ENCODE measurements around the gene BMP8B. TPM values are rescaled to one million over a fixed set of nuclear protein-coding genes. Genes with fewer than 3 reads are reported as not detected.

BMP8B gene
- total and polyA plus RNA-seq, 2 of the 8 experiments (the other 6 are each of a cell fraction or from before 2014, with no cell fraction given), result 0.37 to 0.50 TPM

GRCh38 chr1:39829791-39830533 is 41.3 kb upstream of the BMP8B start (continued):
- TF ChIP-seq CHD7 (IDR thresholded peaks at IDR 0.05; ENCODE audit: insufficient replicate concordance, low read length) (no peak), PHF8 (conservative IDR thresholded peaks at IDR 0.05; ENCODE audit: low read depth, low read length) (no peak), NRF1 (IDR thresholded peaks at IDR 0.05; ENCODE audit: low read depth, low read length) (no peak), RXRA (IDR thresholded peaks at IDR 0.05; ENCODE audit: insufficient read depth, low read depth, low read length) (no peak), JUN (IDR thresholded peaks at IDR 0.05; ENCODE audit: low read depth, low read length) (no peak), CHD1 (IDR thresholded peaks at IDR 0.05; ENCODE audit: low read depth, low read length) (no peak), HDAC2 (IDR thresholded peaks at IDR 0.05; ENCODE audit: borderline replicate concordance in 1 of 2, low read depth in 2 of 2, low read length in 2 of 2) (no peak), TBP (IDR thresholded peaks at IDR 0.05; ENCODE audit: low read depth, low read length) (no peak), CBX8 (IDR thresholded peaks at IDR 0.05; ENCODE audit: borderline replicate concordance, low read depth, low read length) (no peak), CEBPB (IDR thresholded peaks at IDR 0.05; ENCODE audit: low read depth, low read length) (no peak), GTF2F1 (IDR thresholded peaks at IDR 0.05; ENCODE audit: borderline replicate concordance, low read depth, low read length) (no peak)
